ENCODE results near the gene SHISA9.

Gene SHISA9

GRCh38 chr16:13245713-13246377, 344.4 kb downstream of the SHISA9 start:
- Mint-ChIP-seq H3K4me1 (ENCODE audit: low read depth) (no peaks in the 10 kb centered on the region), H3K36me3 (no peaks in the 10 kb centered on the region), H3K4me3 (no peak overlapping the region), H3K27me3 (peaks cover 2% of the 10 kb centered on the region), H3K9me3 (ENCODE audit: low read depth) (peaks cover 4% of the 10 kb centered on the region), H3K27ac (no peak overlapping the region)

GRCh38 chr16:13254998-13255614, 353.7 kb downstream of the SHISA9 start:
- H3K4me1 Mint-ChIP-seq (ENCODE audit: low read depth) = no peaks in the 10 kb centered on the region
- H3K9me3 Mint-ChIP-seq (ENCODE audit: low read depth) = peaks cover 6% of the 10 kb centered on the region
- no peak overlapping the region for H3K27ac Mint-ChIP-seq
- no peaks in the 10 kb centered on the region for H3K27me3 Mint-ChIP-seq
- H3K4me3 Mint-ChIP-seq = no peak overlapping the region
- no peaks in the 10 kb centered on the region for H3K36me3 Mint-ChIP-seq

GRCh38 chr16:13262270-13263090, 361.1 kb downstream of the SHISA9 start:
- peaks cover 14% of the 10 kb centered on the region for H3K9me3 Mint-ChIP-seq (ENCODE audit: low read depth)
- H3K36me3 Mint-ChIP-seq = peaks cover 5% of the 10 kb centered on the region
- no peak overlapping the region for H3K4me3 Mint-ChIP-seq
- no peaks in the 10 kb centered on the region for H3K4me1 Mint-ChIP-seq (ENCODE audit: low read depth)
- H3K27ac Mint-ChIP-seq = no peak overlapping the region
- peaks cover 10% of the 10 kb centered on the region for H3K27me3 Mint-ChIP-seq

GRCh38 chr16:13264749-13265552, 363.6 kb downstream of the SHISA9 start:
- no peak overlapping the region for H3K4me3 Mint-ChIP-seq
- no peaks in the 10 kb centered on the region for H3K4me1 Mint-ChIP-seq (ENCODE audit: low read depth)
- H3K27me3 Mint-ChIP-seq = peaks cover 13% of the 10 kb centered on the region
- peaks cover 9% of the 10 kb centered on the region for H3K9me3 Mint-ChIP-seq (ENCODE audit: low read depth)
- peaks cover 5% of the 10 kb centered on the region for H3K36me3 Mint-ChIP-seq
- H3K27ac Mint-ChIP-seq = no peak overlapping the region

GRCh38 chr16:13269359-13269758, 368.0 kb downstream of the SHISA9 start:
- H3K27me3 Mint-ChIP-seq = peaks cover 14% of the 10 kb centered on the region
- no peak overlapping the region for H3K4me3 Mint-ChIP-seq
- peaks cover 4% of the 10 kb centered on the region for H3K9me3 Mint-ChIP-seq (ENCODE audit: low read depth)
- H3K27ac Mint-ChIP-seq = no peak overlapping the region
- H3K36me3 Mint-ChIP-seq = no peaks in the 10 kb centered on the region
- H3K4me1 Mint-ChIP-seq (ENCODE audit: low read depth) = no peaks in the 10 kb centered on the region

GRCh38 chr16:13269905-13270528, 368.6 kb downstream of the SHISA9 start:
- Mint-ChIP-seq H3K27me3 (peaks cover 14% of the 10 kb centered on the region), H3K27ac (no peak overlapping the region), H3K36me3 (no peaks in the 10 kb centered on the region), H3K4me3 (no peak overlapping the region), H3K4me1 (ENCODE audit: low read depth) (no peaks in the 10 kb centered on the region), H3K9me3 (ENCODE audit: low read depth) (peaks cover 4% of the 10 kb centered on the region)

GRCh38 chr16:13270602-13271001, 369.2 kb downstream of the SHISA9 start:
- H3K4me3 Mint-ChIP-seq = no peak overlapping the region
- peaks cover 4% of the 10 kb centered on the region for H3K9me3 Mint-ChIP-seq (ENCODE audit: low read depth)
- H3K36me3 Mint-ChIP-seq = no peaks in the 10 kb centered on the region
- peaks cover 12% of the 10 kb centered on the region for H3K27me3 Mint-ChIP-seq
- H3K4me1 Mint-ChIP-seq (ENCODE audit: low read depth) = no peaks in the 10 kb centered on the region
- H3K27ac Mint-ChIP-seq = no peak overlapping the region

- Mint-ChIP-seq H3K36me3 (no peaks in the 10 kb centered on the region), H3K27me3 (peaks cover 16% of the 10 kb centered on the region), H3K9me3 (ENCODE audit: low read depth) (peaks cover 2% of the 10 kb centered on the region), H3K4me1 (ENCODE audit: low read depth) (no peaks in the 10 kb centered on the region), H3K27ac (no peak overlapping the region), H3K4me3 (no peak overlapping the region)
Observed at GRCh38 chr16:13289515-13289914, 388.1 kb downstream of the SHISA9 start.

All from activated naive CD8-positive, alpha-beta T cell (primary cell).